H9 (cell line): Measurements from ENCODE around the gene RAPGEF6. TPM values are rescaled to one million over a fixed set of nuclear protein-coding genes. Genes with fewer than 3 reads are reported as not detected.

Source experiments
- DNase-seq: peaks from one replicate; pipeline ENCODE4 v3.0.0-alpha.2; 2017
- H2AFZ ChIP-seq: one replicate; pipeline ENCODE4 v1.6.1; 2013; ENCODE audit warnings: mild to moderate bottlenecking, low read length, control low read depth, moderate library complexity
- H2AK5ac ChIP-seq: 2 replicates; pipeline ENCODE4 v1.6.1; 2013; ENCODE audit warnings: low read length, control low read depth, mixed read lengths; ENCODE audit not compliant: insufficient read length
- H2BK120ac ChIP-seq: one replicate; pipeline ENCODE4 v1.6.1; 2013; ENCODE audit warnings: low read depth, mild to moderate bottlenecking, low read length, control low read depth, inconsistent platforms; ENCODE audit not compliant: poor library complexity, severe bottlenecking
- H2BK12ac ChIP-seq: 2 replicates; pipeline ENCODE4 v1.6.1; 2013; ENCODE audit warnings: low read length, control low read depth, mixed read lengths, low read depth; ENCODE audit not compliant: insufficient read length
- H2BK15ac ChIP-seq: 2 replicates; pipeline ENCODE4 v1.6.1; 2013; ENCODE audit warnings: low read depth, low read length, control low read depth
- H2BK20ac ChIP-seq: one replicate; pipeline ENCODE4 v1.6.1; 2013; ENCODE audit warnings: low read depth, mild to moderate bottlenecking, low read length, control low read depth, inconsistent platforms; ENCODE audit not compliant: poor library complexity, severe bottlenecking
- H2BK5ac ChIP-seq: 2 replicates; pipeline ENCODE4 v1.6.1; 2013; ENCODE audit warnings: low read length, control low read depth, mixed read lengths; ENCODE audit not compliant: insufficient read length
- H3K14ac ChIP-seq: 2 replicates; pipeline ENCODE4 v1.6.1; 2013; ENCODE audit warnings: low read length, control low read depth; ENCODE audit not compliant: insufficient read depth
- H3K18ac ChIP-seq: 2 replicates; pipeline ENCODE4 v1.6.1; 2013; ENCODE audit warnings: low read depth, mild to moderate bottlenecking, mixed read lengths, low read length, control low read depth; ENCODE audit not compliant: insufficient read length
- H3K23ac ChIP-seq: 2 replicates; pipeline ENCODE4 v1.6.1; 2013; ENCODE audit warnings: low read length, control low read depth, mixed read lengths, low read depth; ENCODE audit not compliant: insufficient read length
- H3K23me2 ChIP-seq: 2 replicates; pipeline ENCODE4 v1.6.1; 2013; ENCODE audit warnings: low read depth, mild to moderate bottlenecking, mixed read lengths, low read length, control low read depth; ENCODE audit not compliant: insufficient read length, poor library complexity, severe bottlenecking
- H3K27ac ChIP-seq: 2 replicates; pipeline ENCODE4 v1.5.1; 2013; ENCODE audit warnings: low read length, control low read depth, mixed read lengths, low read depth; ENCODE audit not compliant: insufficient read length
- H3K27me3 ChIP-seq: 2 replicates; pipeline ENCODE4 v1.6.1; 2013; ENCODE audit warnings: low read length, control low read depth, inconsistent platforms; ENCODE audit not compliant: insufficient read depth
- H3K4ac ChIP-seq: 2 replicates; pipeline ENCODE4 v1.6.1; 2013; ENCODE audit warnings: low read depth, mild to moderate bottlenecking, control low read depth, inconsistent platforms, low read length, moderate library complexity
- H3K4me1 ChIP-seq: 2 replicates; pipeline ENCODE4 v1.6.1; 2013; ENCODE audit warnings: low read length, control low read depth, inconsistent platforms; ENCODE audit not compliant: insufficient read depth
- H3K4me2 ChIP-seq: 2 replicates; pipeline ENCODE4 v1.6.1; 2013; ENCODE audit warnings: low read length, control low read depth, mixed read lengths; ENCODE audit not compliant: insufficient read length, insufficient read depth
- H3K56ac ChIP-seq: 2 replicates; pipeline ENCODE4 v1.6.1; 2013; ENCODE audit warnings: low read depth, mild to moderate bottlenecking, mixed read lengths, low read length, control low read depth; ENCODE audit not compliant: insufficient read length
- H3K79me1 ChIP-seq: 2 replicates; pipeline ENCODE4 v1.6.1; 2013; ENCODE audit warnings: low read depth, mild to moderate bottlenecking, moderate library complexity, low read length, control low read depth, inconsistent platforms; ENCODE audit not compliant: insufficient read depth, poor library complexity, severe bottlenecking
- H3K79me2 ChIP-seq: 2 replicates; pipeline ENCODE4 v1.6.1; 2013; ENCODE audit warnings: low read length, control low read depth, inconsistent platforms; ENCODE audit not compliant: insufficient read depth
- H3K9ac ChIP-seq: 2 replicates; pipeline ENCODE4 v1.6.1; 2013; ENCODE audit warnings: low read length, control low read depth, mixed read lengths; ENCODE audit not compliant: insufficient read length; ENCODE audit errors: extremely low read depth
- H3K9me3 ChIP-seq: one replicate; pipeline ENCODE4 v1.6.1; 2013; ENCODE audit warnings: low read depth, low read length, inconsistent platforms; ENCODE audit not compliant: control insufficient read depth
- H3T11ph ChIP-seq: one replicate; pipeline ENCODE4 v1.6.1; 2013; ENCODE audit warnings: mild to moderate bottlenecking, low read length, control low read depth, inconsistent platforms
- H4K20me1 ChIP-seq: one replicate; pipeline ENCODE4 v1.6.1; 2013; ENCODE audit not compliant: control insufficient read depth, insufficient read length, insufficient read depth
- H4K5ac ChIP-seq: 2 replicates; pipeline ENCODE4 v1.6.1; 2013; ENCODE audit warnings: low read depth, mild to moderate bottlenecking, mixed read lengths, low read length, control low read depth; ENCODE audit not compliant: insufficient read length
- H4K8ac ChIP-seq: replicated peaks from 2 replicates; pipeline ENCODE4 v1.6.1; 2013; ENCODE audit warnings: low read length, control low read depth, mixed read lengths, low read depth; ENCODE audit not compliant: insufficient read length
- H4K91ac ChIP-seq: 2 replicates; pipeline ENCODE4 v1.6.1; 2013; ENCODE audit warnings: low read depth, mild to moderate bottlenecking, moderate library complexity, mixed read lengths, low read length, control low read depth; ENCODE audit not compliant: insufficient read length
- H3K27ac Mint-ChIP-seq, 3 experiments: 2 replicates in 2 of 3; 3 replicates in 1 of 3; pipeline ENCODE4 v1.8.0; 2020 to 2021; ENCODE audit warnings: mixed read lengths in 3 of 3, mild to moderate bottlenecking in 1 of 3, moderate library complexity in 1 of 3
- H3K27me3 Mint-ChIP-seq: 2 replicates; pipeline ENCODE4 v1.8.0; 2021; ENCODE audit warnings: low read depth, mild to moderate bottlenecking, moderate library complexity, mixed read lengths
- H3K36me3 Mint-ChIP-seq, 3 experiments: 2 replicates in 2 of 3; 3 replicates in 1 of 3; pipeline ENCODE4 v1.8.0; 2020 to 2021; ENCODE audit warnings: low read depth in 3 of 3, mixed read lengths in 3 of 3; ENCODE audit not compliant: insufficient read depth in 1 of 3
- H3K4me1 Mint-ChIP-seq, 2 experiments: 2 replicates each; pipeline ENCODE4 v1.8.0; 2020; ENCODE audit warnings: mixed read lengths in 2 of 2
- H3K4me3 Mint-ChIP-seq, 2 experiments: 2 replicates in 1 of 2; 3 replicates in 1 of 2; pipeline ENCODE4 v1.8.0; 2020 to 2021; ENCODE audit warnings: mild to moderate bottlenecking in 2 of 2, mixed read lengths in 2 of 2, moderate library complexity in 1 of 2
- H3K9me3 Mint-ChIP-seq, 2 experiments: 2 replicates in 1 of 2; 3 replicates in 1 of 2; pipeline ENCODE4 v1.8.0; 2020; ENCODE audit warnings: mild to moderate bottlenecking in 2 of 2, mixed read lengths in 2 of 2, moderate library complexity in 1 of 2
- WGBS: extraction: QIAGEN DNeasy Blood & Tissue Kit; methylation state at CpG from one replicate; pipeline ENCODE4 v1.1.7; 2013; ENCODE audit warnings: missing lambda C conversion rate, low lambda C conversion rate, mixed read lengths; ENCODE audit not compliant: insufficient read length; ENCODE audit errors: extremely low coverage; 5-methylcytosine and 5-hydroxymethylcytosine counted together
- total RNA-seq: library from RNA; stranded (reverse); gene quantifications from 2 replicates; pipeline ENCODE4 v1.2.1, GENCODE V29; 2021
- TF ChIP-seq, protein P1 (sequence below): fragments of 200-600 bp; sonication (generic); conservative IDR thresholded peaks from 3 replicates; pipeline ENCODE4 v1.8.0; 2021; ENCODE audit warnings: antibody characterized with exemption, mild to moderate bottlenecking

Gene RAPGEF6
- total RNA-seq, 1 experiment from 2014 or later: 19.7 TPM

DNA sequence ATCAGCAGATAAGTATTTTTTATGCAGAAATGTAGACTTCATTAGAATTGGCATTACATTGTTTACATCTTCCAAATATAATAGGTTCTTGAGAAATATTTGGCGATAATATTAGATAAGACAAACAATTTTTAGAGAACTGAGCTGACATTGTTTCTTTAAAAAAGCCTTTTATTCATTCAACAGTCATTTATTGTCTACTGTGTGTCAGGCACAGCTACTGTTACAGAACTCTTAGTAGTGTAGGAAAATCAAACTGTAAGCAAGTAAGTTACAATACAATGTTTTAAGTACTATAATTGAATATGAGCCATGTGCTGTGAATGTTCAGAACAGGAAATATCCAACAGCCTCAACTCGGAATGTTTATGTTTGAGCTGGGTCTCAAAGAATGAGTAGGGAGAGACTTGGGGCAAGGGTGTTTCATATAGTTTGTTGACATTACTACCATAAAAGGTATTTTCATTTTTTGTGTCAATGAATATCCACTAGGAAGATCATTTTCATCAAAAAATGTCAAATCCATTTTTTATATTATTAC, 257.2 kb downstream of the RAPGEF6 start:
- TF ChIP-seq, protein P1, sequence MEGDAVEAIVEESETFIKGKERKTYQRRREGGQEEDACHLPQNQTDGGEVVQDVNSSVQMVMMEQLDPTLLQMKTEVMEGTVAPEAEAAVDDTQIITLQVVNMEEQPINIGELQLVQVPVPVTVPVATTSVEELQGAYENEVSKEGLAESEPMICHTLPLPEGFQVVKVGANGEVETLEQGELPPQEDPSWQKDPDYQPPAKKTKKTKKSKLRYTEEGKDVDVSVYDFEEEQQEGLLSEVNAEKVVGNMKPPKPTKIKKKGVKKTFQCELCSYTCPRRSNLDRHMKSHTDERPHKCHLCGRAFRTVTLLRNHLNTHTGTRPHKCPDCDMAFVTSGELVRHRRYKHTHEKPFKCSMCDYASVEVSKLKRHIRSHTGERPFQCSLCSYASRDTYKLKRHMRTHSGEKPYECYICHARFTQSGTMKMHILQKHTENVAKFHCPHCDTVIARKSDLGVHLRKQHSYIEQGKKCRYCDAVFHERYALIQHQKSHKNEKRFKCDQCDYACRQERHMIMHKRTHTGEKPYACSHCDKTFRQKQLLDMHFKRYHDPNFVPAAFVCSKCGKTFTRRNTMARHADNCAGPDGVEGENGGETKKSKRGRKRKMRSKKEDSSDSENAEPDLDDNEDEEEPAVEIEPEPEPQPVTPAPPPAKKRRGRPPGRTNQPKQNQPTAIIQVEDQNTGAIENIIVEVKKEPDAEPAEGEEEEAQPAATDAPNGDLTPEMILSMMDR: no peak
- H3K36me3 Mint-ChIP-seq: no peaks in the 10 kb centered on the region
- no peaks in the 10 kb centered on the region for H3K23me2 ChIP-seq
- no peak overlapping the region for H2AFZ ChIP-seq
- H2BK12ac ChIP-seq: no peak overlapping the region
- H3K4me1 Mint-ChIP-seq: peaks cover 4 to 6% of the 10 kb centered on the region in 2 experiments; a peak in 1 of 4 replicates
- H3K56ac ChIP-seq: no peak overlapping the region
- no peak overlapping the region for H3K27ac Mint-ChIP-seq
- no peaks in the 10 kb centered on the region for H3K4me1 ChIP-seq
- no peak overlapping the region for H3K4me2 ChIP-seq
- no peaks in the 10 kb centered on the region for H3K27me3 Mint-ChIP-seq
- DNase-seq: no peak
- H3K27ac ChIP-seq: no peak overlapping the region
- H3K4ac ChIP-seq: no peak overlapping the region
- no peak overlapping the region for H2BK120ac ChIP-seq
- no CpG with 5 or more reads among the region's 2 CpGs for WGBS
- no peaks in the 10 kb centered on the region for H3K9me3 Mint-ChIP-seq
- H3K14ac ChIP-seq: no peak overlapping the region
- no peak overlapping the region for H2AK5ac ChIP-seq
- no peak overlapping the region for H4K5ac ChIP-seq
- H3K79me1 ChIP-seq: no peaks in the 10 kb centered on the region
- H2BK15ac ChIP-seq: no peak overlapping the region
- H3K23ac ChIP-seq: no peak overlapping the region
- no peaks in the 10 kb centered on the region for H4K20me1 ChIP-seq
- H4K91ac ChIP-seq: no peak overlapping the region
- no peak overlapping the region for H3K4me3 Mint-ChIP-seq
- H3T11ph ChIP-seq: no peak overlapping the region
- H3K27me3 ChIP-seq: no peaks in the 10 kb centered on the region
- no peaks in the 10 kb centered on the region for H3K9me3 ChIP-seq
- H2BK20ac ChIP-seq: no peak overlapping the region
- no peak overlapping the region for H4K8ac ChIP-seq
- no peak overlapping the region for H3K18ac ChIP-seq
- H2BK5ac ChIP-seq: no peak overlapping the region
- no peaks in the 10 kb centered on the region for H3K79me2 ChIP-seq
- no peak overlapping the region for H3K9ac ChIP-seq
